Mucosa of descending colon (tissue), 3 donors: ENCODE data around the gene PFDN2. TPM values are rescaled to one million over a fixed set of nuclear protein-coding genes. Genes with fewer than 3 reads are reported as not detected.

Experiments used
- ATAC-seq: fragments of 200-7000 bp; cut with Tn5 transposase; one replicate; pipeline ENCODE4 v1.9.1; 2020; ENCODE audit warnings: mild to moderate bottlenecking, moderate library complexity
- DNase-seq, 3 donors: peaks; one replicate each; pipeline ENCODE4 v3.0.0-alpha.2; 2020
- H3K36me3 ChIP-seq: fragments of 200-600 bp; one replicate; pipeline ENCODE4 v1.8.0; 2021; ENCODE audit warnings: low read depth, mild to moderate bottlenecking
- H3K4me1 ChIP-seq: fragments of 200-600 bp; one replicate; pipeline ENCODE4 v1.8.0; 2021; ENCODE audit warnings: low read depth, mild to moderate bottlenecking
- H3K4me3 ChIP-seq: fragments of 200-600 bp; one replicate; pipeline ENCODE4 v1.8.0; 2021; ENCODE audit warnings: mild to moderate bottlenecking
- H3K9me3 ChIP-seq: fragments of 200-600 bp; one replicate; pipeline ENCODE4 v1.8.0; 2021; ENCODE audit warnings: mild to moderate bottlenecking
- CTCF ChIP-seq: fragments of 200-600 bp; IDR thresholded peaks from one replicate; pipeline ENCODE4 v1.8.0; 2022; ENCODE audit warnings: antibody characterized with exemption, mild to moderate bottlenecking
- intact Hi-C, 2 donors: fragments of 100-400 bp; cut with DNase I in 1 of 2; cut with micrococcal nuclease in 1 of 2; formaldehyde crosslinking; loops; one replicate each; pipeline versions ENCODE4 v1.11.0 to v1.11.1; 2022; cut with DNase I, micrococcal nuclease
- total RNA-seq, 3 donors: library from RNA; stranded (reverse); fragmentation: NEBNext Ultra II Directional in 2 of 3; extraction: Animal tissue kit (Norgen Biotek cat#: 25700) in 2 of 3; gene quantifications; one replicate each; pipeline versions ENCODE4 v1.2.1 to v1.2.4, GENCODE V29; 2021 to 2023
- donor health status: DM: no; HTN: no; CAD: no; lungs with moderate emphysema.
- donor health status: DM: no; HTN: no; CAD: no.
- donor health status: DM: no; HTN: yes; CAD: no.

Gene PFDN2
- total RNA-seq, 3 donors from 2014 or later, result 20.7 to 40.2 (median 29.4) TPM

- Histone ChIP-seq H3K36me3 (no peaks in the 10 kb centered on the region), H3K4me1 (peaks cover 12% of the 10 kb centered on the region), H3K4me3 (no peak overlapping the region), H3K9me3 (no peaks in the 10 kb centered on the region)
- TF ChIP-seq CTCF, result no peak
- ATAC-seq (no peak), DNase-seq (no peak)
- intact Hi-C loops, result loop anchor here in 1 of 2 donors (10.0 kb wide), 1 partner anchor 96 kb away; no protein-coding TSS in a partner anchor
Measured at GRCh38 chr1:161090617-161091016, 27.2 kb downstream of the PFDN2 start.

- DNase-seq (no peak), ATAC-seq (no peak)
- intact Hi-C loops, result loop anchor here in 1 of 2 donors (10.0 kb wide), 1 partner anchor 95 kb away; no protein-coding TSS in a partner anchor
- H3K36me3 ChIP-seq, result no peaks in the 10 kb centered on the region
- no peak for TF ChIP-seq CTCF
- no peak overlapping the region for H3K4me3 ChIP-seq
- peaks cover 12% of the 10 kb centered on the region for H3K4me1 ChIP-seq
- H3K9me3 ChIP-seq, result no peaks in the 10 kb centered on the region
Measured at GRCh38 chr1:161089938-161090337, 27.9 kb downstream of the PFDN2 start.

- intact Hi-C loops, result no loop called here
- peak; percentile 91 for ATAC-seq
Measured at GRCh38 chr1:161089251-161089924, 28.4 kb downstream of the PFDN2 start, which contains the start of gene NECTIN4. NECTIN4 (minus strand) TSS chr1:161089558; CDS start chr1:161089296, 262 bp downstream.

GRCh38 chr1:161088587-161089110 is 29.2 kb downstream of the PFDN2 start:
- ATAC-seq, result peak; percentile 58
- Histone ChIP-seq H3K4me1 (peaks cover 13% of the 10 kb centered on the region), H3K4me3 (no peak overlapping the region), H3K36me3 (no peaks in the 10 kb centered on the region), H3K9me3 (no peaks in the 10 kb centered on the region)
- intact Hi-C loops, result no loop called here
- DNase-seq, result no peak
- TF ChIP-seq CTCF, result no peak

More at GRCh38 chr1:161089251-161089924, 28.4 kb downstream of the PFDN2 start, which contains the start of gene NECTIN4:
- Histone ChIP-seq H3K4me3 (no peak within 1 kb of the TSS), H3K9me3 (no peaks in the 10 kb centered on the region), H3K4me1 (peaks cover 12% of the 10 kb centered on the region), H3K36me3 (no peaks in the 10 kb centered on the region)
- TF ChIP-seq CTCF, result no peak
- peak; percentile 82 to 84 (median 83) for DNase-seq

GRCh38 chr1:161086457-161086856 is 31.4 kb downstream of the PFDN2 start:
- peaks cover 19% of the 10 kb centered on the region for H3K4me1 ChIP-seq
- H3K4me3 ChIP-seq, result no peak overlapping the region
- DNase-seq, result peak in 1 of 3 donors; percentile 53
- H3K36me3 ChIP-seq, result no peaks in the 10 kb centered on the region
- peak; percentile 22 for ATAC-seq
- intact Hi-C loops, result no loop called here
- TF ChIP-seq CTCF, result no peak
- H3K9me3 ChIP-seq, result no peaks in the 10 kb centered on the region
